NCI-H146 treated with DMSO at 0.1 percent for 48 hours (cell line): ENCODE results near the gene NDUFAF5.
A peak's percentile ranks its signal among the peaks of the same experiment; 100 is the strongest.

Experiments
- DNase-seq: peaks from one replicate; lab custom pipeline; 2025; ENCODE audit not compliant: unreplicated experiment; lab: John Stamatoyannopoulos, UW

The NDUFAF5 gene

GRCh38 chr20:13819885-13820645 is 35.2 kb downstream of the NDUFAF5 start:
- DNase-seq, result peak; percentile 58

GRCh38 chr20:13821876-13822275 is 37.0 kb downstream of the NDUFAF5 start:
- DNase-seq, result no peak

- no peak for DNase-seq
Observed at GRCh38 chr20:13822459-13822858, 37.6 kb downstream of the NDUFAF5 start.

DNA sequence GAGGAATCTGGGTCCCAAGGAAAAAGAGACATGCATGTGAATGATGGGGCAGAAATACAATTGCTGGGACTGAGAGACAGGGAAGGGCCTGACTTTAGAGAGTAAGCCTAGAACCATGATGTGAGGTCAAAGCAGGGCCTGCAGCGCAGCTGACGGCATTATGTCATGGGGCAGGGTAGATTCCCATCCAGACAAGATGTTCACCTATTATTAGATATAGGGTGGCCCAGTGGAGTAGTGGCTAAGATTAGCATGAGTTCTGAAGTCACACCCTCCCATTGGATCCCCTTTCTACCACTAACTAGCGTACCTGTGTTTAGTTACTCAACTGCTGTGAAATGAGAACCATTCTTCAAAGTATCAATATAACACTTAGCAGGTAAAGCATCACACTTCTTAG is 39.6 kb downstream of the NDUFAF5 start:
- DNase-seq, result no peak

DNA sequence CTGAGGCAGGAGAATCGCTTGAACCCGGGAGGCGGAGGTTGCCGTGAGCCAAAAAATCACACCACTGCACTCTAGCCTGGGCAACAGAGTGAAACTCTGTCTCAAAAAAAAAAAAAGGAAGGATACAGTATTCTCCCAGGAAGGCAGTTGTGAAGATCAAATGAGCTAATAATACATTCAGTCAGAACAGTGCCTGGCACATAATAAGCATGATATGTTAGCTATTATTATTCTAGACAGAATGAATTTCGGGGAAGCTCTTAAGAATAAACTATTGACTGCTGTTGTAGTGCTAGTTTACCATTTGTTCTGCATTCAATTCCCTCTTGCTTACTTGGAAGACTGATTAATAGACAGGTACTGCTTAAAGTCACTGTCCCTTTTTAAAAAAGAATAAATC is 40.6 kb downstream of the NDUFAF5 start:
- DNase-seq, result no peak

DNA sequence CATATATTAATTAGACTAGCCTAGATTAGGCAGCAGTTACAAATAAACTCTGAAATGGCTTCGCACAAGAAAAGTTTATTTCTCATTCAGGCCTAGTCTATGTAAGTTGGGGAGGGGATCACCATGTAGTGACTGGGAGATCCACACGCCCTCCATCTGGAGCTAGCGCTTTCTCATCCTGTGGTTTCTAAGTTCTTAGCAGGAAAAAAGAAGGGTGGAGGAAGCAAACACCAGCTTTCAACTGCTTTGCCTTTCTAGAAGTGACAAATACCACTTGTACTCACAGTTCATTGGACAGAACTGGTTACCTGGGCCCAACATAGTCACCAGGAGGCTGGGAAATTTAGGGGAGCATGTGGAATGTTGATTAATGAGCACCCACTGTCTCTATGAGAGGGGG is 46.6 kb downstream of the NDUFAF5 start:
- no peak for DNase-seq

GRCh38 chr20:13838664-13839063 is 53.8 kb downstream of the NDUFAF5 start:
- DNase-seq, result no peak

GRCh38 chr20:13839421-13840092 is 54.7 kb downstream of the NDUFAF5 start:
- no peak for DNase-seq

DNA sequence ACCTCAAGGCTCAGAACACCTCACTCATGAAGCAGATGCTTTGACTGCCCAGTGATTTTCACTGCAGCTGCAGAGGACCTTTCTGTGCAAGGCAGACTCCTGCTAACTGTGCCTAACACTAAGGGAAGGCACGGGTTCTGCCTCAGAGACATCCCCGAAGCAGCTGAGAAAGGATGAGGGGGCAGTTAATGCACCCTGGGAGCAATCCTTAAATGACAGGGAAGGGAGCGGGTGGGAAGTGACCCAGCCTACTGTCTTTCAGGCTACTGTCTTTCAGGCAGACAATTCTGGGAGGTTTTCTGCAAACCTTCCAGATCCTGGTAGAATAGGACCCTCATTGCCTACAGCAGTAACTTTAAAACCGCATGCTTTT is 55.3 kb downstream of the NDUFAF5 start:
- no peak for DNase-seq

GRCh38 chr20:13841206-13841605 is 56.4 kb downstream of the NDUFAF5 start:
- DNase-seq, result no peak

DNA sequence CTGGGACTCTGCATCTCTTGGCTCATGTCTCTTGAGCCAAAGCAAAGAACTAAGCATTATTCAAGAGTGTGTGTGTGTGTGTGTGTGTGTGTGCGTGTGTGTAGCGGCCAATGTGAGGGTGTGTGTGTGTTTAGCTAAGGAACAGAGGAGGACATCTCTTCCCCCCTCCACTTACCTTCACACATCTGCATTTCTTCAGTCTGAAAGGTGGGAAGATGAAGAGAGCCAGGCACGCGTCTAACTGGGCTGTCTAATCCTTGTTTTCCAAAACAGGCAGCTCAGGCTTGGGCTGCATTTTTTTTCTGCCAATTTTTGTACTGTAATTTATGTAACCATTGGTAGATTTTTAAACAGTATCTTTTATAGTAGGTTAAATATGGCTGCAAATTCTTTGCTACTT is 59.5 kb downstream of the NDUFAF5 start:
- no peak for DNase-seq

DNA sequence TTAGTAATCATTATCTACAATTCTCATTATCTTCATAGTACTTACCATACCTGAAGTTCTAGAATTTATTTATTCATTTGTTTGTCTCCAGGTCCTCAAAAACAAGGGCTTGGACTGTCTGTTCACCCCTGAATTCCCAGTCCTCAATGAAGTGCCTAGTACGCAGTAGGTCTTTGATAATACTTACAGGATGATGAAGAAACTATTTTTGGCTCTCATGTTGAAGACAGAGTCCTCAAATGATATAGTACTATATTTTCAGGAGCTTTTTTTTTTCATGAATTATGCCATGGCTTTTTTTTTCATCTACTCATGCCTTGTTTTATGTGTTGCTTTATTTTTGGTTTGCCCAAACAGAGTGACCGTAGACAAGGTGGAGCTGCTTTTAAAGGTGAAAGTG is 66.5 kb downstream of the NDUFAF5 start:
- no peak for DNase-seq

DNA sequence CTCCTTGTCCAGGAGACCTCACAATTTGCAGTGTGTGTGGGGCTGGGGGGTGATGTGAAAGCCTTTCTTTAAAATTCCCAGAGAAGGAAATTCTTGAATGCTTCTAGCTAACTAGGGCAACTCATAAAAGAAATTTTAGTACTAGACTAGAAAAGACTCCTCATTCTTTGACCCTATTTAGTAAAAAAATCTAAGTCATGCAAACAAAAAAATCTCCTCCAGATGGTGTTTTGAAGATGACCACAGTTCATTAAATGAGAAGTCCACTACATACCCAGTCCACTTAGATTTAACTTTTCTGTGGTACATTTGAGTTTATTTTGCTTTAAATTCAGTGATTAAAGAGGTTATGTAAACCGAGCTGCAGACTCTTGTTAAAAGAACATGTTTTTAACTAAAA is 67.5 kb downstream of the NDUFAF5 start:
- no peak for DNase-seq

DNA sequence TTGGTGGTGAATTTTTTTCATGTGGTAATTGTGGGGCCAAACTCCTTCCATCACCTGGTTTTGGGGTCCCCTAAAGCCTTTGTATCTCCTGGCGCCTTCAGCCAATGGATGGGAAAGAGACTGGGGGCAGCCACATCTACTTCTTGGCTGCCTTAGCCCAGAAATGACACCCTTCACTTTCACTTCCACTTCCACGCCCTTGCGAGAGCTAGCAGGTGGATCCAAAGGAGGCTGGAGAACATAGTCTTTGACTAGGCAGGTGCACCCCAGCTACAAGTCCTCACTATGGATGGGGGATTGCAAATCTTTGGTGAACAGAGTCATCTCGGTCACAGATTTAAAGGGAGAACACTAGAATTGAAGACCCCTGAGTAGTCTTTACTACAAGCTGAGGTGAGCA is 70.8 kb downstream of the NDUFAF5 start:
- no peak for DNase-seq

- no peak for DNase-seq
Observed at GRCh38 chr20:13856354-13856753, 71.5 kb downstream of the NDUFAF5 start.

DNA sequence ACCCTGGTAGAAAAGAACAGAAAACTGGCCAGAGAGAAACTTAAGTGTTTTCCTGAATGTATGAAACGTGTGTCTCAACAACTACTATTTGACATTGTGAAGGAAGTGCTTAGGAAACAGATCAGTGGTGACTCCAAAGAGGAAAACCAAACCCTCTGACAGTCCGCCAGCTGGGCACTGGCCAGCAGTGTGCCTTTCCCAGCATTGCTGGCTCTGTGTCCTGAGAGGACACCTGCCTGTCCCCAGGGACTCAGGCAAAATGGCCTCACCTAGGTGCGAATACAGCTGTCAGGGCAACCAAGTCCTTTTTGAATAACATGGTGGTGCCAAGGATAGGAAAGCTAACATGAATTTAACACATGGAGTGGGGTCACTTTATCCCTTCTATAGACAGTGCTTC is 72.5 kb downstream of the NDUFAF5 start:
- no peak for DNase-seq

DNA sequence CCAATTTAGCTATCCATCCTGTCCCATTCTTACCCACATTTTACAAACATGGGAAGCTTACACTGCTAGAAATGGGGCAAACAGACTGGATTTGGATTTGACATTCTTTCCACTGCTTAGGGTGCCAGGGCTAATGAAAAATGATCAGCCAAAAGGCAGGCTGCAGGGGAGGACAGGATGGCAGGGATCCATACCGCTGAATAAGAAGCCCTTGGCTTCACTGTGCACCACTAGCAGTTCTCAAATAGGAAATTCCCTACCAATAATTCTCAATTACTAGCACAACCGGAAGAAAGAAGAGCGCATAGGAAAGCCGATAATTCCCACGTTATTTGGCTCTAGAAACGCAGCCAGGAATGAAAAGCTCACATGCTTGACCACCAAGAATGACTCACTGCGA is 73.1 kb downstream of the NDUFAF5 start:
- no peak for DNase-seq

- DNase-seq, result no peak
Observed at GRCh38 chr20:13858439-13858838, 73.6 kb downstream of the NDUFAF5 start.

DNA sequence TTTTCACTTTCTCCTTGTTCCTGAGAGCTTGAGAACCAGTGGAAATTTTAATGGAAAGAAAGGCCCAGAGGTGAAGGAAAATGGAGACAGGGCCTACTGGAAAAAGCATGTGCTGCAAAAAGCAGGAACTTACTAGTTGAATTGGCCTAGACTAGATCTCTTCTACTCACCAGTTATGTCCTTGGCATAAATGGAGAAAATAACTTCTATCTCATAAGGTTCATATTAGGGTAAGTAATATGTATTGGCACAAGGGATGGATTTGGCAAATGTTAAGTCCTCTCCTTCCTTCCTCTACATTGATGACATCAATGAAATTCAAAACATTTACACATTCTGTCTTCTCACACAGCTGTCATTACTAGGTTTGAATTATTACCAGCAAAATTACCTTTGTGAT is 74.0 kb downstream of the NDUFAF5 start:
- DNase-seq, result no peak

- no peak for DNase-seq
Observed at GRCh38 chr20:13862245-13862644, 77.4 kb downstream of the NDUFAF5 start.

GRCh38 chr20:13863244-13863643 is 78.4 kb downstream of the NDUFAF5 start:
- no peak for DNase-seq

DNA sequence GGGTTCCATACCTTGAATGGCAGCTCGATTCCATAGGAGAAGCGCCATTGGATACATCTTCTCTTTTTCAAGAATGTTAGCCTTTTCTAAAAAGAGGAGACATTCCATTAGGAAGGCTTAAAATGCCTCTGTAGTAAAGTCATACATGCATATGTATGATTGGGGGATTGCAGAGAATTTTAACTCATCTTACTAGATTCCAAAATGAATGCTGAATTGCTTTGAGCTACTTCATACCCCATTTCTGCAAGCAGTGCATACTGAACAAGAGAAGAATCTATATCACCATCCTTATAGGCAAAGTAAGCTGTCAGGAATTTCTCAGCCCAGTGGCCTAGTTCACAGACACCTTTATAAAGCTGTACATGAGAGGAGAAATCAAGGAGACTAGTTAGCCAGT is 80.3 kb downstream of the NDUFAF5 start:
- no peak for DNase-seq
